ENCODE data around the gene PI4KA.
"Not testable (repeated sequence)": the region's sequence is repeated elsewhere in the genome, so short reads cannot be mapped to it uniquely, and the experiment has no call there.

Gene PI4KA

GRCh38 chr22:20735356-20736162 lies 123.1 kb downstream of the PI4KA start:
- not testable (repeated sequence) for H3K4me3 ChIP-seq (ENCODE audit: extremely low read depth, insufficient read depth, low read length, poor library complexity, severe bottlenecking); H3K27ac ChIP-seq (ENCODE audit: low read depth, low read length, severe bottlenecking); H3K9me3 ChIP-seq (ENCODE audit: control insufficient read depth, low read length); H3K4me1 ChIP-seq (ENCODE audit: control insufficient read depth, insufficient read depth, low read length, poor library complexity, severe bottlenecking); H3K36me3 ChIP-seq (ENCODE audit: control insufficient read depth, insufficient read depth, low read length)
- WGBS, 2 experiments (ENCODE audit: insufficient coverage in 2 of 2): 87% methylated on average over 6 of the region's 15 CpGs; no CpG with 5 or more reads in 1 of the 2 experiments

- H3K4me1 ChIP-seq (ENCODE audit: control insufficient read depth, insufficient read depth, low read length, poor library complexity, severe bottlenecking); H3K9me3 ChIP-seq (ENCODE audit: control insufficient read depth, low read length); H3K4me3 ChIP-seq (ENCODE audit: extremely low read depth, insufficient read depth, low read length, poor library complexity, severe bottlenecking); H3K27ac ChIP-seq (ENCODE audit: low read depth, low read length, severe bottlenecking): not testable (repeated sequence)
- H3K36me3 ChIP-seq (ENCODE audit: control insufficient read depth, insufficient read depth, low read length): peaks cover 19% of the 10 kb centered on the region
- 100% methylated on average over 1 of the region's 8 CpGs for WGBS, 2 experiments (ENCODE audit: insufficient coverage in 2 of 2)
These were observed 126.2 kb downstream of the PI4KA start for GRCh38 chr22:20732431-20732830.

DNA sequence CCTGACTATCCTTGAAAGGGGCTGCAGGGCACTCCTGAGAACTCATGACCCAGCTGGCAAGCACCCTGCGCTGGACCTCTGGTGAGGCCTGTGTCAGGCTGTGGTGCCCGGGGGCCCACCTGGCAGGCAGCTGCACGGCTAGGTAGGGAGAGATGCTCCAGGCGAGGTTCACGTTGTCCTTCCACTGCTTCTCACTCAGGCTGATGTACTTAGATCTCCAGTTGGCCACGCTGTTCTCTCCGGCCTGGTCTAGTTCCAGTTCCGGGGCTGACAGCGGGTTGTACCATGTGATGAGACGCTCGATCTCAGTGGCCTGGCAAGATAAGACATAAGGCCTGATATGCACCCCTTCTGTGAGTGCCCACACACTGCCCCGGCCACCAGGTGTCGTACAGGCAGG lies 129.4 kb downstream of the PI4KA start:
- Histone ChIP-seq H3K27ac (ENCODE audit: low read depth, low read length, severe bottlenecking) (no peak overlapping the region), H3K4me3 (ENCODE audit: extremely low read depth, insufficient read depth, low read length, poor library complexity, severe bottlenecking) (no peak overlapping the region), H3K36me3 (ENCODE audit: control insufficient read depth, insufficient read depth, low read length) (peaks cover 30% of the 10 kb centered on the region), H3K9me3 (ENCODE audit: control insufficient read depth, low read length) (no peaks in the 10 kb centered on the region), H3K4me1 (ENCODE audit: control insufficient read depth, insufficient read depth, low read length, poor library complexity, severe bottlenecking) (no peaks in the 10 kb centered on the region)
- WGBS, 2 experiments (ENCODE audit: insufficient coverage in 2 of 2): 95 to 96% methylated on average over 12 to 13 of the region's 13 CpGs

DNA sequence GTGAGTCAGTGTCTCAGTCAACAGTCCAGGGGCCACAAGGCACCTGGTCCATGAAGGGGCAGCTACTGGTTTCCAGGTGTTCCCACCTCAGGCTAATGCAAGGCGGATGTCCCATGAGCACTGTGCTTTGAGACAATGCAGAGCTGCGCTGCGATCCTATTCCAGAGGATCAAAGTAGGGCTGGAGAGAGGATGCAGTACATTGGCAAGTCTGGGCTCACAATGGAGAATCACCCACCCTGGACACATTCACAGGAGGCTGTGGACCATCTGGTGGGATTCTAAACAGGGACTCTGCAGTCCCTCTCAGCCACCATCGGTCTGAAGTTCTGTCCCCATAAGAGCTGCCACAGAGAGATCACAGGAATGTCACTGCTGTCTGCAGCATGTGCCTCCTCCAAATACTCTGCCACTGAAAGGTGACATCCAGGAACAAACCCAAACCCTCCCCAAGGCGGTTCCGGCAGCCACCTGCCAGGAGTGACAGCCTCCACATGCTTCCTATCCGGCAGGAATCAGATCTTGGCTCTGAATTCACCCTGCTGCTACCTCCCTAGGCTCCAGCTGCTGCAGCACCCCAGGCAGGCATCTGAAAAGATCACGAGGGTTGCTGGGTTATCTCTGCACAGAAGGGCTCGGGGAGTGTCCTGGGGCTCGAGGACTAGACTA lies 130.0 kb downstream of the PI4KA start:
- H3K36me3 ChIP-seq (ENCODE audit: control insufficient read depth, insufficient read depth, low read length): peaks cover 30% of the 10 kb centered on the region

DNA sequence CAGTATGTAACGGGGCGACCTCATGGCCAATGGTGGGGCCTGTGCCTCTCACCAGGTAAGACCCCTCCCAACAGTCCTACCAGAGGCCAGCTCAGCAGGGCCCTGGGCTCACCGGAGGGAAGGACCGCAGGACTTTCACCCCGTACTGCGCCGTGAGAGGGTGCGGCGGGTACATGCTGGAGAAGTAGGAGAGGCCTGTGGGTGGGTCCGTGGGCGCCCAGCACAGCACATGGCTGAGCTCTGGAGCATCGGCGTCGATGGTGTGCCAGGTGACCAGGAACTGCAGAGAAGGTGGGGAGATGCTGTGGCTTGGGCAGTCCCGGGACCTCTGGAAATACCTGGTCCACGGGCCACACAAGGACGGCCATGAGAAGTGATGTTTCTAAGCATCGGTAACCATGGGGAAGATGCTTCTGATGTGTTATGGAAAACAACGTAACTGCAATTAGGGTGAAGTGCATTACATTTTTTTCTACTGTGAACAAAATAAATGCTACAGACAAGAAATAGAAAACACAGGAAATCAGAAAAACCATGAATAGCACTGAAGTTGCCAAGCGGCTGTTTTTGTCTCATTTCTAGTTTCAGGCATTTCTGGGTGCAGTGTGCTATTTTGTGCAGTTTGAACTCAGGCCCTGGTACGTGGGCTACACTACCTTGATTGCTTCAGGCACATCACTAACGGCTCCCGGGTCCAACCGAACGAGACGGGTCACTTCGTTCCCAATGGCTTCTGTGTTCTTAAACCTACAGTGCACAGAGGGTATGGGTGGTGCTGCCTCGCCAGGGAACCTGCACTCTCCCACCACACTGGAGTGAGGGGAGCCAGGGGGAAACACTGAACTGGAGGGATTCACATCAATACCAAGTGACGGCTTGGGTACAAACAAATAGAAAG lies 131.2 kb downstream of the PI4KA start:
- Histone ChIP-seq H3K9me3 (ENCODE audit: control insufficient read depth, low read length) (no peaks in the 10 kb centered on the region), H3K36me3 (ENCODE audit: control insufficient read depth, insufficient read depth, low read length) (peaks cover 30% of the 10 kb centered on the region), H3K4me3 (ENCODE audit: extremely low read depth, insufficient read depth, low read length, poor library complexity, severe bottlenecking) (no peak overlapping the region), H3K27ac (ENCODE audit: low read depth, low read length, severe bottlenecking) (no peak overlapping the region), H3K4me1 (ENCODE audit: control insufficient read depth, insufficient read depth, low read length, poor library complexity, severe bottlenecking) (no peaks in the 10 kb centered on the region)
- 91 to 92% methylated on average over 16 to 26 of the region's 29 CpGs for WGBS, 2 experiments (ENCODE audit: insufficient coverage in 2 of 2)

More for the DNA sequence above, 130.0 kb downstream of the PI4KA start:
- Histone ChIP-seq H3K4me1 (ENCODE audit: control insufficient read depth, insufficient read depth, low read length, poor library complexity, severe bottlenecking) (no peaks in the 10 kb centered on the region), H3K9me3 (ENCODE audit: control insufficient read depth, low read length) (no peaks in the 10 kb centered on the region), H3K27ac (ENCODE audit: low read depth, low read length, severe bottlenecking) (no peak overlapping the region), H3K4me3 (ENCODE audit: extremely low read depth, insufficient read depth, low read length, poor library complexity, severe bottlenecking) (no peak overlapping the region)
- WGBS, 2 experiments (ENCODE audit: insufficient coverage in 2 of 2): 93 to 94% methylated on average over 10 of the region's 10 CpGs

DNA sequence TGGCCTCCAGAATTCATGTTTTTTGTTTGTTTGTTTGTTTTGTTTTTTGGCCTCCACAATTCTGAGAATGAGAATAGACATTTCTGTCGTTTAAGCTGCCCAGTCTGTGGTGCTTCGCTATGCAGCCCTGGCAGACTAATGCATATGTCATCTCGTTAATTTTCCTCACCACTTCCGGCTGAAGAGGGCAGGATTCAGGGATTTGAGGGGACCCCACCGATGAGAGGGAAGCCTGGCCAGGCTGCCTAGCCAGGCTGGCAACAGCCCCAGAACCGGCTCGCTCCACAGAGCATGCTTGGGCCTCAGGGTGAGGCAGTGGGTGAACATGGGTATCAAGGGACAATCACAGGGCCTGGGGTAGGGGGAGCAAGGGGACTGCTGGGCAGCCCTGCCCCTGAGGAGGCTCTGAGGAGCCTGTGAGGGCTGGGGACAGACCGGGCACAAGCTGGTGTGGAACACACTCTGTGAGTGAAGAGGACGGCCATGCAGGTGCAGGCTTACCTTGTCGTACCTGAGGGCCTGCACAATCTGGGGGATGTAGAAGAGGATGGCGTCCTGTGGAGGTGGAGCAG lies 132.5 kb downstream of the PI4KA start:
- WGBS, 2 experiments (ENCODE audit: insufficient coverage in 2 of 2): 89 to 94% methylated on average over 9 to 10 of the region's 11 CpGs
- Histone ChIP-seq H3K4me1 (ENCODE audit: control insufficient read depth, insufficient read depth, low read length, poor library complexity, severe bottlenecking) (no peaks in the 10 kb centered on the region), H3K36me3 (ENCODE audit: control insufficient read depth, insufficient read depth, low read length) (peaks cover 38% of the 10 kb centered on the region), H3K4me3 (ENCODE audit: extremely low read depth, insufficient read depth, low read length, poor library complexity, severe bottlenecking) (no peak overlapping the region), H3K9me3 (ENCODE audit: control insufficient read depth, low read length) (no peaks in the 10 kb centered on the region), H3K27ac (ENCODE audit: low read depth, low read length, severe bottlenecking) (no peak overlapping the region)

- no peaks in the 10 kb centered on the region for H3K9me3 ChIP-seq (ENCODE audit: control insufficient read depth, low read length)
- H3K27ac ChIP-seq (ENCODE audit: low read depth, low read length, severe bottlenecking): no peak overlapping the region
- 99 to 100% methylated on average over 7 to 8 of the region's 9 CpGs for WGBS, 2 experiments (ENCODE audit: insufficient coverage in 2 of 2)
- H3K36me3 ChIP-seq (ENCODE audit: control insufficient read depth, insufficient read depth, low read length): peaks cover 38% of the 10 kb centered on the region
- H3K4me3 ChIP-seq (ENCODE audit: extremely low read depth, insufficient read depth, low read length, poor library complexity, severe bottlenecking): no peak overlapping the region
- H3K4me1 ChIP-seq (ENCODE audit: control insufficient read depth, insufficient read depth, low read length, poor library complexity, severe bottlenecking): no peaks in the 10 kb centered on the region
These were observed 133.7 kb downstream of the PI4KA start for GRCh38 chr22:20724676-20725454.

GRCh38 chr22:20721409-20722218 lies 137.0 kb downstream of the PI4KA start:
- WGBS, 2 experiments (ENCODE audit: insufficient coverage in 2 of 2): 91 to 100% methylated on average over 6 to 10 of the region's 13 CpGs
- Histone ChIP-seq H3K36me3 (ENCODE audit: control insufficient read depth, insufficient read depth, low read length) (peaks cover 13% of the 10 kb centered on the region), H3K27ac (ENCODE audit: low read depth, low read length, severe bottlenecking) (no peak overlapping the region)

DNA sequence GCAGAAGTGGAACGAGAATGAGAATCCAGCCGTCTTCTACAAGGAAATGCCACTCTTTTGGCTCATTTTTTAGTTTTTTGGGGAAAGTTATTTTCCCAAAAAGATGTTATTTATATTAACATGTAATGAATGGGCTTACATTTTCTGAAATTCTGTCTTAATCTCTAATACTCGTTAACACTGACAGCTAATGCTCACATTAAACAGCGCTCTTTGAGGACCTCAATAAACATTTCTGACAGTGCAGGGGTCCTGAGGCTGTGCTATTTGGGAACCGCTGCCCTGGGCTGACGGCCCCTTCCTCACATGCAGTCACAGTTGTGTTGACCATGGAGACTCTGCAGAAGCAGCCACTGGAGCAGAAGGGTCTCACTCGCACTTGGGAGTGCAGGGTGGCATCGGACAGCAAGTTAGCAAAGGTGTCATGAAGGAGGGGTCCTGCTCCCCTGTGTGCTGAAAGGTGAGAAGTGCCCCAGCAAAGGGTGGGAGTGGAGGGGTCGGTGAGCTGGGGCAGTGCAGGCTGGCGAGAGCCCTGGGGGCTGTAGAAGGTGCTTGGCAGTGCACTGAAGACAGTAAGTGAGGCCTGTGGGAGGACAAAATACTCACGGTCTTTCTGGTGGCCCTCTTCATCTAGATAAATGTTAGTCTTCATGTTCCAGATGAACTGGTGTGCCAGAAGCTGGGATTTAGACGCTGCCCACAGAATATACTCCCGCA lies 137.8 kb downstream of the PI4KA start:
- H3K9me3 ChIP-seq (ENCODE audit: control insufficient read depth, low read length): no peaks in the 10 kb centered on the region

More at GRCh38 chr22:20721409-20722218, 137.0 kb downstream of the PI4KA start:
- H3K4me3 ChIP-seq (ENCODE audit: extremely low read depth, insufficient read depth, low read length, poor library complexity, severe bottlenecking): no peak overlapping the region
- no peaks in the 10 kb centered on the region for H3K4me1 ChIP-seq (ENCODE audit: control insufficient read depth, insufficient read depth, low read length, poor library complexity, severe bottlenecking)
- H3K9me3 ChIP-seq (ENCODE audit: control insufficient read depth, low read length): no peaks in the 10 kb centered on the region

More for the DNA sequence above, 137.8 kb downstream of the PI4KA start:
- H3K36me3 ChIP-seq (ENCODE audit: control insufficient read depth, insufficient read depth, low read length): peaks cover 8% of the 10 kb centered on the region
- 93 to 96% methylated on average over 11 to 13 of the region's 13 CpGs for WGBS, 2 experiments (ENCODE audit: insufficient coverage in 2 of 2)
- no peaks in the 10 kb centered on the region for H3K4me1 ChIP-seq (ENCODE audit: control insufficient read depth, insufficient read depth, low read length, poor library complexity, severe bottlenecking)
- no peak overlapping the region for H3K27ac ChIP-seq (ENCODE audit: low read depth, low read length, severe bottlenecking)
- no peak overlapping the region for H3K4me3 ChIP-seq (ENCODE audit: extremely low read depth, insufficient read depth, low read length, poor library complexity, severe bottlenecking)

All from mesodermal cell (in vitro differentiated cells).